ENCODE results near the gene LILRA5. TPM values are rescaled to one million over a fixed set of nuclear protein-coding genes. Genes with fewer than 3 reads are reported as not detected.
"Not testable (repeated sequence)": the region's sequence is repeated elsewhere in the genome, so short reads cannot be mapped to it uniquely, and the experiment has no call there.

The LILRA5 gene
- total and polyA plus RNA-seq, 2 donors (not counting 1 experiment from before 2014, with no cell fraction given) = 1.8 TPM; not detected in 1

DNA sequence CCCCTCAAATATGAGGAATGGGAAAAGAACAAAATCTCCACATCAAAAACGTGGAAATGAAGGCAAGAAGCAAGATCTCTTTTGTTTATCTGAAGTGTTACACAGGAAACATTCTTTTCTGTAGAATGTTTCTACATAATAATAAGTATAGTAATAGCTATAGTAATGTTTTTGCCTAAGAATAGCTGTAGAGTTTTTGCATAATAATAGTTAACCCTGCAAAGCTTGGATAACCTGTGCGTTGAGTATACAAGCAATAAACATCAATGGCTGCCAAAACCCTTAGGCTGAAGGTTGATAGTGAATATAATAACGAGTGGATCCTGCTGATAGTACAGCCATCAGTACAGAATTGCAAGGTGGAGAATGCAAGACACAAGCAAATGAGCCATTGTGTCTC lies 11.1 kb upstream of the LILRA5 start:
- TF ChIP-seq EZH2 (IDR thresholded peaks at IDR 0.05; ENCODE audit: borderline replicate concordance, insufficient read depth, low read depth, low read length, poor library complexity, severe bottlenecking) = no peak
- H3K4me3 ChIP-seq (ENCODE audit: control extremely low read depth in 1 of 5, extremely low read depth in 1 of 5, insufficient read depth in 1 of 5, low read depth in 2 of 5, low read length in 4 of 5) = no peak overlapping the region
- no peak for ATAC-seq (ENCODE audit: low read depth)
- H3K36me3 ChIP-seq (replicated peaks in 1 of 2; ENCODE audit: control extremely low read depth in 1 of 2, control insufficient read depth in 1 of 2, extremely low read depth in 1 of 2, insufficient read depth in 2 of 2, low read length in 1 of 2) = no peaks in the 10 kb centered on the region
- POLR2A ChIA-PET = no interaction called here
- no CpG with 5 or more reads among the region's 3 CpGs for WGBS (ENCODE audit: insufficient coverage)
- H3K4me1 Mint-ChIP-seq = peaks cover 46% of the 10 kb centered on the region
- H3K27me3 Mint-ChIP-seq = peaks cover 9% of the 10 kb centered on the region
- no peaks in the 10 kb centered on the region for H3K79me2 ChIP-seq (ENCODE audit: control insufficient read depth, insufficient read depth, low read length)
- no peak overlapping the region for H3K4me2 ChIP-seq (replicated peaks; ENCODE audit: low read depth, low read length, poor library complexity, severe bottlenecking)
- no peak overlapping the region for H3K9ac ChIP-seq (ENCODE audit: low read length)
- CTCF ChIA-PET = interaction anchor here (0.9 to 13.5 kb wide), 12 partner anchors 8 to 66 kb away, joined by 3 to 235 read pairs (median 8); no protein-coding TSS in a partner anchor
- H4K20me1 ChIP-seq (ENCODE audit: control insufficient read depth, insufficient read depth, low read length, poor library complexity, severe bottlenecking) = no peaks in the 10 kb centered on the region
- no peak overlapping the region for H3K4me3 Mint-ChIP-seq
- H2AFZ ChIP-seq (ENCODE audit: insufficient read depth, low read depth, low read length, poor library complexity, severe bottlenecking) = no peak overlapping the region
- H3K27ac Mint-ChIP-seq = no peak overlapping the region
- no peak for DNase-seq
- H3K4me1 ChIP-seq (ENCODE audit: control insufficient read depth in 2 of 2, insufficient read depth in 2 of 2, low read length in 2 of 2) = peaks cover 43 to 45% of the 10 kb centered on the region in 2 donors
- intact Hi-C loops (cut with micrococcal nuclease) = no loop called here
- H3K27ac ChIP-seq (ENCODE audit: low read length in 2 of 2) = no peak overlapping the region
- peaks cover 2% of the 10 kb centered on the region for H3K9me3 Mint-ChIP-seq (ENCODE audit: insufficient read depth)
- H3K9me3 ChIP-seq (ENCODE audit: control extremely low read depth in 1 of 3, control insufficient read depth in 2 of 3, insufficient read depth in 1 of 3, low read length in 2 of 3) = peaks cover 0 to 8% (median 0%) of the 10 kb centered on the region in 3 donors
- H3K27me3 ChIP-seq (replicated peaks in 1 of 4; ENCODE audit: control extremely low read depth in 1 of 4, control insufficient read depth in 3 of 4, insufficient read depth in 4 of 4, low read length in 3 of 4) = no peaks in the 10 kb centered on the region

DNA sequence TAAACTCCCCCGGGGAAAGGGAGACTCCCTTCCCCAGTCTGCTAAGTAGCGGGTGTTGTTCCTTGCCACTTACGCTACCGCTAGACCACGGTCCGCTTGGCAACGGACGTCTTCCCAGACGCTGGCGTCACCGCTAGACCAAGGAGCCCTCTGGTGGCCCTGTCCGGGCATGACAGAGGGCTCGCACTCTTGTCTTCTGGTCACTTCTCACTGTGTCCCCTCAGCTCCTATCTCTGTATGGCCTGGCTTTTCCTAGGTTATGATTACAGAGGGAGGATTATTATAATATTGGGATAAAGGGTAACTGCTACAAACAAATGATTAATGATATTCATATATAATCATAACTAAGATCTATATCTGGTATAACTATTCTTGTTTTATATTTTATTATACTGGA lies 10.0 kb upstream of the LILRA5 start:
- H3K4me2 ChIP-seq (replicated peaks; ENCODE audit: low read depth, low read length, poor library complexity, severe bottlenecking); H3K79me2 ChIP-seq (ENCODE audit: control insufficient read depth, insufficient read depth, low read length); H4K20me1 ChIP-seq (ENCODE audit: control insufficient read depth, insufficient read depth, low read length, poor library complexity, severe bottlenecking); POLR2A ChIA-PET; H3K36me3 ChIP-seq (replicated peaks in 1 of 2; ENCODE audit: control extremely low read depth in 1 of 2, control insufficient read depth in 1 of 2, extremely low read depth in 1 of 2, insufficient read depth in 2 of 2, low read length in 1 of 2); H3K4me3 ChIP-seq (ENCODE audit: control extremely low read depth in 1 of 5, extremely low read depth in 1 of 5, insufficient read depth in 1 of 5, low read depth in 2 of 5, low read length in 4 of 5); H3K27me3 Mint-ChIP-seq; H3K27me3 ChIP-seq (replicated peaks in 1 of 4; ENCODE audit: control extremely low read depth in 1 of 4, control insufficient read depth in 3 of 4, insufficient read depth in 4 of 4, low read length in 3 of 4); H3K27ac Mint-ChIP-seq; H3K4me3 Mint-ChIP-seq; H3K9ac ChIP-seq (ENCODE audit: low read length); intact Hi-C loops (cut with micrococcal nuclease); H3K27ac ChIP-seq (ENCODE audit: low read length in 2 of 2); DNase-seq; H3K9me3 Mint-ChIP-seq (ENCODE audit: insufficient read depth); ATAC-seq (ENCODE audit: low read depth); H3K9me3 ChIP-seq (ENCODE audit: control extremely low read depth in 1 of 3, control insufficient read depth in 2 of 3, insufficient read depth in 1 of 3, low read length in 2 of 3); H2AFZ ChIP-seq (ENCODE audit: insufficient read depth, low read depth, low read length, poor library complexity, severe bottlenecking): not testable (repeated sequence)
- CTCF ChIA-PET = interaction anchor here (1.4 to 13.5 kb wide), 5 partner anchors 15 to 134 kb away, joined by 3 to 235 read pairs (median 61); partner anchors contain the start of gene MBOAT7
- no CpG with 5 or more reads among the region's 13 CpGs for whole genome bisulfite sequencing (ENCODE audit: insufficient coverage)
- peaks cover 35 to 42% of the 10 kb centered on the region in 2 donors for H3K4me1 ChIP-seq (ENCODE audit: control insufficient read depth in 2 of 2, insufficient read depth in 2 of 2, low read length in 2 of 2)
- peaks cover 42% of the 10 kb centered on the region for H3K4me1 Mint-ChIP-seq

DNA sequence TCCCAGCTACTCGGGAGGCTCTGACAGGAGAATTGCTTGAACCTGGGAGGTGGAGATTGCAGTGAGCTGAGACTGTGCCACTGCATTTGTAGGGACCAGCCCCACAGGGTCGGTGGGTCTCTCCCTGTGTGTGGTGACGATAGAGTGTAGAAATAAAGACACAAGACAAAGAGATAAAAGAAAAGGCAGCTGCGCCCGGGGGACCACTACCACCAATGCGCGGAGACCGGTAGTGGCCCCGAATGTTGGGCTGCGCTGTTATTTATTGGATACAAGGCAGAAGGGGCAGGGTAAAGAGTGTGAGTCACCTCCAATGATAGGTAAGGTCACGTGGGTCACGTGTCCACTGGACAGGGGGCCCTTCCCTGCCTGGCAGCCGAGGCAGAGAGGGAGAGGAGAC lies 9.3 kb upstream of the LILRA5 start:
- H3K9me3 ChIP-seq (ENCODE audit: control extremely low read depth in 1 of 3, control insufficient read depth in 2 of 3, insufficient read depth in 1 of 3, low read length in 2 of 3); H3K9me3 Mint-ChIP-seq (ENCODE audit: insufficient read depth); H3K4me3 Mint-ChIP-seq; H3K4me2 ChIP-seq (replicated peaks; ENCODE audit: low read depth, low read length, poor library complexity, severe bottlenecking); H4K20me1 ChIP-seq (ENCODE audit: control insufficient read depth, insufficient read depth, low read length, poor library complexity, severe bottlenecking); POLR2A ChIA-PET; H3K27me3 ChIP-seq (replicated peaks in 1 of 4; ENCODE audit: control extremely low read depth in 1 of 4, control insufficient read depth in 3 of 4, insufficient read depth in 4 of 4, low read length in 3 of 4); ATAC-seq (ENCODE audit: low read depth); H3K36me3 ChIP-seq (replicated peaks in 1 of 2; ENCODE audit: control extremely low read depth in 1 of 2, control insufficient read depth in 1 of 2, extremely low read depth in 1 of 2, insufficient read depth in 2 of 2, low read length in 1 of 2); H3K79me2 ChIP-seq (ENCODE audit: control insufficient read depth, insufficient read depth, low read length); H3K27ac ChIP-seq (ENCODE audit: low read length in 2 of 2); H2AFZ ChIP-seq (ENCODE audit: insufficient read depth, low read depth, low read length, poor library complexity, severe bottlenecking); DNase-seq; H3K27ac Mint-ChIP-seq; H3K4me3 ChIP-seq (ENCODE audit: control extremely low read depth in 1 of 5, extremely low read depth in 1 of 5, insufficient read depth in 1 of 5, low read depth in 2 of 5, low read length in 4 of 5); intact Hi-C loops (cut with micrococcal nuclease); H3K9ac ChIP-seq (ENCODE audit: low read length): not testable (repeated sequence)
- Mint-ChIP-seq H3K27me3 (peaks cover 12% of the 10 kb centered on the region), H3K4me1 (peaks cover 41% of the 10 kb centered on the region)
- CTCF ChIA-PET = interaction anchor here (0.7 to 13.5 kb wide), 6 partner anchors 23 to 133 kb away, joined by 3 to 235 read pairs (median 11); partner anchors contain the start of gene MBOAT7
- peaks cover 29 to 36% of the 10 kb centered on the region in 2 donors for H3K4me1 ChIP-seq (ENCODE audit: control insufficient read depth in 2 of 2, insufficient read depth in 2 of 2, low read length in 2 of 2)
- 93% methylated on average over 3 of the region's 13 CpGs for WGBS (ENCODE audit: insufficient coverage)
